ENCODE data around the gene LIME1. TPM values are rescaled to one million over a fixed set of nuclear protein-coding genes. Genes with fewer than 3 reads are reported as not detected.

The LIME1 gene
- total and polyA plus RNA-seq, 10 of the 15 experiments (the other 5 are each of a cell fraction or from before 2014, with no cell fraction given) = 0.35 to 154 (median 49.9) TPM

DNA sequence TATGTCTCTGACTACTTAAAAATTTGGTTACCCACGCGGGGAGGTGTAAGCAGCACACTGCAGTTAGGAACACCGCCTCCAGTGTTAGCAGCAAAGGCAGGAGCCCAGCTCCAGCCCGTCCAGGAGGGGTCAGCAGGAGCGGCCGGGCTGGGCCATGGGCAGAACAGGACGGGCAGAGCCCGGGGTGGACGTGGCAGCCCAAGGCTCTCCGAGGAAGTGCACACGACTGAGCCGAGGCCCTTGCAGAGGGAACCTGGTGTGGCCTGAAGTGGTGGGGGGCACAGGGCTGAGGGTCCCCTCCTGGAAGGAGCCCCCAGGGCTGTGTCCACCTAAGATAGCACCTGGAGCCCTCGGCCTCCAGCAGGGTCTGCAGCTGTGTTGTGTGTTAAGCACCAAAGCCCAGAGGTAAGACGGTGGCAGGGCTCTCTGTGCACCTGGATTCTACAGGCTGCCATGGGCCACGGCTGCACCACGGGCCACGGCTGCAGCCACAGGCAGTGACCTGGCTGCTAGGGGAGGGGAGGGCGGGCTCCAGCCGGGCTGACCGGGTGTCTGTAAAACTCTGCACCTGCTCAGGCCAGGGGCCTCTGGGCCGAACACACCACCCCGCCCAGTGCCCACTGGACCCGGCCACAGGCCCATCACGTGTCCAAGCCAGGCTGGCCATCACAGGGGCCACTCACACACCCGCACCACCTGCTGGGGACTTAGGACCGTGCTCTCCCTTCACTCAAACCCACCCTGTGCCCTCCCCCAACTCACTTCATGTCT is 9.7 kb downstream of the LIME1 start:
- Histone ChIP-seq H3K27me3 (replicated peaks in 1 of 2; ENCODE audit: control insufficient read depth in 2 of 2, insufficient read depth in 2 of 2, low read length in 1 of 2) (no peaks in the 10 kb centered on the region), H3K9ac (ENCODE audit: control insufficient read depth, insufficient read depth, low read length) (no peak overlapping the region), H3K79me2 (ENCODE audit: control insufficient read depth, insufficient read depth, low read length) (no peaks in the 10 kb centered on the region; the same call in 1 of the 2 replicates), H3K4me3 (no peak overlapping the region), H3K27ac (ENCODE audit: control insufficient read depth, insufficient read depth) (no peak overlapping the region), H2AFZ (ENCODE audit: control insufficient read depth, low read depth, low read length) (no peak overlapping the region), H3K4me1 (ENCODE audit: control insufficient read depth, insufficient read depth, low read length) (peaks cover 4% of the 10 kb centered on the region; the same call in 1 of the 2 replicates), H3K9me3 (replicated peaks; ENCODE audit: control insufficient read depth, insufficient read depth, low read length) (no peaks in the 10 kb centered on the region), H3K36me3 (ENCODE audit: control insufficient read depth in 2 of 2, insufficient read depth in 2 of 2, low read length in 1 of 2) (peaks cover 0 to 4% of the 10 kb centered on the region in 2 experiments; a peak in 2 of 4 replicates), H4K20me1 (ENCODE audit: control insufficient read depth, insufficient read depth) (no peaks in the 10 kb centered on the region), H3K4me2 (ENCODE audit: control insufficient read depth, insufficient read depth) (no peak overlapping the region)
- BruUV-seq (replicated peaks) = no TSS peak
- DNase-seq (ENCODE audit: low read depth, low spot score) = no peak
- FAIRE-seq = no peak
- intact Hi-C loops (cut with micrococcal nuclease; ENCODE audit: unreplicated experiment) (no loop called here), in situ Hi-C loops (cut with MboI) (no loop called here)
- ChIA-PET SMC1A (ENCODE audit: uncharacterized antibody, unreplicated experiment) (no interaction called here), CTCF (interaction anchor here (0.6 kb wide), 1 partner anchor 12 kb away, joined by 3 read pairs; no protein-coding TSS in a partner anchor), RAD21 (ENCODE audit: unreplicated experiment) (no interaction called here), POLR2A (no interaction called here)
- ATAC-seq = no peak
- TF ChIP-seq RCOR1 (conservative IDR thresholded peaks at IDR 0.05; ENCODE audit: low read depth, low read length) = no peak
- TF ChIP-seq MYB (IDR thresholded peaks at IDR 0.05; ENCODE audit: borderline replicate concordance, low read depth, low read length) = no peak
- no peak for TF ChIP-seq TBL1XR1 (IDR thresholded peaks at IDR 0.05; ENCODE audit: low read depth, low read length)
- TF ChIP-seq, protein P1, sequence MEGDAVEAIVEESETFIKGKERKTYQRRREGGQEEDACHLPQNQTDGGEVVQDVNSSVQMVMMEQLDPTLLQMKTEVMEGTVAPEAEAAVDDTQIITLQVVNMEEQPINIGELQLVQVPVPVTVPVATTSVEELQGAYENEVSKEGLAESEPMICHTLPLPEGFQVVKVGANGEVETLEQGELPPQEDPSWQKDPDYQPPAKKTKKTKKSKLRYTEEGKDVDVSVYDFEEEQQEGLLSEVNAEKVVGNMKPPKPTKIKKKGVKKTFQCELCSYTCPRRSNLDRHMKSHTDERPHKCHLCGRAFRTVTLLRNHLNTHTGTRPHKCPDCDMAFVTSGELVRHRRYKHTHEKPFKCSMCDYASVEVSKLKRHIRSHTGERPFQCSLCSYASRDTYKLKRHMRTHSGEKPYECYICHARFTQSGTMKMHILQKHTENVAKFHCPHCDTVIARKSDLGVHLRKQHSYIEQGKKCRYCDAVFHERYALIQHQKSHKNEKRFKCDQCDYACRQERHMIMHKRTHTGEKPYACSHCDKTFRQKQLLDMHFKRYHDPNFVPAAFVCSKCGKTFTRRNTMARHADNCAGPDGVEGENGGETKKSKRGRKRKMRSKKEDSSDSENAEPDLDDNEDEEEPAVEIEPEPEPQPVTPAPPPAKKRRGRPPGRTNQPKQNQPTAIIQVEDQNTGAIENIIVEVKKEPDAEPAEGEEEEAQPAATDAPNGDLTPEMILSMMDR (IDR thresholded peaks at IDR 0.05 in 2 of 3, conservative IDR thresholded peaks at IDR 0.05 in 1 of 3; ENCODE audit: control insufficient read depth in 2 of 3, extremely low read depth in 1 of 3, insufficient read depth in 1 of 3, low read depth in 3 of 3, low read length in 3 of 3) = no peak
- TF ChIP-seq ZNF207 (IDR thresholded peaks at IDR 0.05; ENCODE audit: borderline replicate concordance) = no peak
- no peak for TF ChIP-seq STAT3 (IDR thresholded peaks at IDR 0.05; ENCODE audit: low read depth, low read length)
- TF ChIP-seq, protein P2, sequence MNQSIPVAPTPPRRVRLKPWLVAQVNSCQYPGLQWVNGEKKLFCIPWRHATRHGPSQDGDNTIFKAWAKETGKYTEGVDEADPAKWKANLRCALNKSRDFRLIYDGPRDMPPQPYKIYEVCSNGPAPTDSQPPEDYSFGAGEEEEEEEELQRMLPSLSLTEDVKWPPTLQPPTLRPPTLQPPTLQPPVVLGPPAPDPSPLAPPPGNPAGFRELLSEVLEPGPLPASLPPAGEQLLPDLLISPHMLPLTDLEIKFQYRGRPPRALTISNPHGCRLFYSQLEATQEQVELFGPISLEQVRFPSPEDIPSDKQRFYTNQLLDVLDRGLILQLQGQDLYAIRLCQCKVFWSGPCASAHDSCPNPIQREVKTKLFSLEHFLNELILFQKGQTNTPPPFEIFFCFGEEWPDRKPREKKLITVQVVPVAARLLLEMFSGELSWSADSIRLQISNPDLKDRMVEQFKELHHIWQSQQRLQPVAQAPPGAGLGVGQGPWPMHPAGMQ (IDR thresholded peaks at IDR 0.05; ENCODE audit: borderline replicate concordance) = no peak
- no peak for TF ChIP-seq HDAC6 (IDR thresholded peaks at IDR 0.05; ENCODE audit: unreplicated experiment)
- TF ChIP-seq, protein P3, sequence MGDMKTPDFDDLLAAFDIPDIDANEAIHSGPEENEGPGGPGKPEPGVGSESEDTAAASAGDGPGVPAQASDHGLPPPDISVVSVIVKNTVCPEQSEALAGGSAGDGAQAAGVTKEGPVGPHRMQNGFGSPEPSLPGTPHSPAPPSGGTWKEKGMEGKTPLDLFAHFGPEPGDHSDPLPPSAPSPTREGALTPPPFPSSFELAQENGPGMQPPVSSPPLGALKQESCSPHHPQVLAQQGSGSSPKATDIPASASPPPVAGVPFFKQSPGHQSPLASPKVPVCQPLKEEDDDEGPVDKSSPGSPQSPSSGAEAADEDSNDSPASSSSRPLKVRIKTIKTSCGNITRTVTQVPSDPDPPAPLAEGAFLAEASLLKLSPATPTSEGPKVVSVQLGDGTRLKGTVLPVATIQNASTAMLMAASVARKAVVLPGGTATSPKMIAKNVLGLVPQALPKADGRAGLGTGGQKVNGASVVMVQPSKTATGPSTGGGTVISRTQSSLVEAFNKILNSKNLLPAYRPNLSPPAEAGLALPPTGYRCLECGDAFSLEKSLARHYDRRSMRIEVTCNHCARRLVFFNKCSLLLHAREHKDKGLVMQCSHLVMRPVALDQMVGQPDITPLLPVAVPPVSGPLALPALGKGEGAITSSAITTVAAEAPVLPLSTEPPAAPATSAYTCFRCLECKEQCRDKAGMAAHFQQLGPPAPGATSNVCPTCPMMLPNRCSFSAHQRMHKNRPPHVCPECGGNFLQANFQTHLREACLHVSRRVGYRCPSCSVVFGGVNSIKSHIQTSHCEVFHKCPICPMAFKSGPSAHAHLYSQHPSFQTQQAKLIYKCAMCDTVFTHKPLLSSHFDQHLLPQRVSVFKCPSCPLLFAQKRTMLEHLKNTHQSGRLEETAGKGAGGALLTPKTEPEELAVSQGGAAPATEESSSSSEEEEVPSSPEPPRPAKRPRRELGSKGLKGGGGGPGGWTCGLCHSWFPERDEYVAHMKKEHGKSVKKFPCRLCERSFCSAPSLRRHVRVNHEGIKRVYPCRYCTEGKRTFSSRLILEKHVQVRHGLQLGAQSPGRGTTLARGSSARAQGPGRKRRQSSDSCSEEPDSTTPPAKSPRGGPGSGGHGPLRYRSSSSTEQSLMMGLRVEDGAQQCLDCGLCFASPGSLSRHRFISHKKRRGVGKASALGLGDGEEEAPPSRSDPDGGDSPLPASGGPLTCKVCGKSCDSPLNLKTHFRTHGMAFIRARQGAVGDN (IDR thresholded peaks at IDR 0.05) = no peak
- no peak for TF ChIP-seq KAT2A (conservative IDR thresholded peaks at IDR 0.05; ENCODE audit: control insufficient read depth, low read depth, low read length)
- TF ChIP-seq SPI1 (IDR thresholded peaks at IDR 0.05; ENCODE audit: borderline replicate concordance, insufficient read depth, low read depth, low read length) = no peak
- 66% methylated on average over 26 of the region's 26 CpGs for WGBS (ENCODE audit: insufficient coverage, insufficient replicate concordance, low lambda C conversion rate, missing lambda C conversion rate)

Data from GM12878 (cell line).